GM21619 (cell line): ENCODE results near the gene LILRA2.
"Not testable (repeated sequence)": the region's sequence is repeated elsewhere in the genome, so short reads cannot be mapped to it uniquely, and the experiment has no call there.

Experiments
- ATAC-seq: cut with Tn5 transposase; IDR thresholded peaks from one replicate; pipeline ENCODE4 v1.9.1; 2021; ENCODE audit not compliant: unreplicated experiment

LILRA2 gene

GRCh38 chr19:54573330-54573872 lies at the start of gene LILRA2:
Gene LILRA2 (plus strand): TSS chr19:54573790. CDS start chr19:54573879, 89 bp downstream.
- ATAC-seq = no peak

GRCh38 chr19:54525636-54526035 lies 48.0 kb upstream of the LILRA2 start:
- no peak for ATAC-seq

GRCh38 chr19:54526972-54527371 lies 46.6 kb upstream of the LILRA2 start:
- ATAC-seq = no peak

- ATAC-seq = no peak
Measured at GRCh38 chr19:54530866-54531265, 42.7 kb upstream of the LILRA2 start.

- no peak for ATAC-seq
Measured at GRCh38 chr19:54532528-54532927, 41.1 kb upstream of the LILRA2 start.

GRCh38 chr19:54533476-54533875 lies 40.1 kb upstream of the LILRA2 start:
- no peak for ATAC-seq

- no peak for ATAC-seq
Measured at GRCh38 chr19:54534156-54534555, 39.4 kb upstream of the LILRA2 start.

- ATAC-seq = no peak
Measured at GRCh38 chr19:54535601-54536000, 38.0 kb upstream of the LILRA2 start.

- no peak for ATAC-seq
Measured at GRCh38 chr19:54536956-54537355, 36.6 kb upstream of the LILRA2 start.

GRCh38 chr19:54541712-54542111 lies 31.9 kb upstream of the LILRA2 start:
- ATAC-seq = no peak

GRCh38 chr19:54548806-54549205 lies 24.8 kb upstream of the LILRA2 start:
- ATAC-seq = no peak

GRCh38 chr19:54549224-54549623 lies 24.4 kb upstream of the LILRA2 start:
- ATAC-seq = no peak

GRCh38 chr19:54551293-54551692 lies 22.3 kb upstream of the LILRA2 start:
- ATAC-seq = no peak

GRCh38 chr19:54551950-54552912 lies 21.4 kb upstream of the LILRA2 start:
- peak; percentile 52 for ATAC-seq

GRCh38 chr19:54552913-54553310 lies 20.7 kb upstream of the LILRA2 start:
- ATAC-seq = no peak

- no peak for ATAC-seq
Measured at GRCh38 chr19:54554006-54554405, 19.6 kb upstream of the LILRA2 start.

- no peak for ATAC-seq
Measured at GRCh38 chr19:54554896-54555295, 18.7 kb upstream of the LILRA2 start.

- ATAC-seq = no peak
Measured at GRCh38 chr19:54556194-54556593, 17.4 kb upstream of the LILRA2 start.

- ATAC-seq = no peak
Measured at GRCh38 chr19:54558339-54558738, 15.3 kb upstream of the LILRA2 start.

GRCh38 chr19:54560881-54561385 lies 12.7 kb upstream of the LILRA2 start:
- no peak for ATAC-seq

- no peak for ATAC-seq
Measured at GRCh38 chr19:54561840-54562239, 11.8 kb upstream of the LILRA2 start.

- not testable (repeated sequence) for ATAC-seq
Measured at GRCh38 chr19:54563206-54563605, 10.4 kb upstream of the LILRA2 start.
